ENCODE results near the gene TRPM3. TPM values are rescaled to one million over a fixed set of nuclear protein-coding genes. Genes with fewer than 3 reads are reported as not detected.

TRPM3 gene
- total and polyA plus RNA-seq, 2 of the 8 experiments (the other 6 are each of a cell fraction or from before 2014, with no cell fraction given), result 2.4 to 10.9 TPM

DNA sequence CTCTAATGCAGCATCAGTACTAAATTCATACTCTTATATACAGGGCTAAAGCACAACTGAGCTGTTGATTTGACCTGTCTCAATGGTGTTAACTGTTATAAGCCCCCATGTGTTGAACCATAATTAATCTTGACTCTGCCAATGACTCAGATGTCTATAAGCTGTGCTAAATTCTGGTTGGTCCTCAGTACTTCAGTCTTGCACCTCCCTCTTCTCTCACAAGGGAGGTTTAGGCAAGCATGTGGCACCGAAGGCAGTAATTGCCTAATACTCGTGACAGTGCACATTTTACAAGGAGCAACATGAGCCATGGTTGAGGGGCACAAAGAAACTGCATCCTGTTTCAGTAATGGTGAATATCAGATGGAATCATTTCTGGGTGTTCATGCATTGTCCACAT lies 255.9 kb downstream of the TRPM3 start (continued):
- TF ChIP-seq CHD7 (IDR thresholded peaks at IDR 0.05; ENCODE audit: insufficient replicate concordance, low read length) (no peak), SIN3A (conservative IDR thresholded peaks at IDR 0.05 in 1 of 2, IDR thresholded peaks at IDR 0.05 in 1 of 2; ENCODE audit: low read depth in 1 of 2, low read length in 2 of 2) (no peak), SP2 (IDR thresholded peaks at IDR 0.05; ENCODE audit: low read length) (no peak), EGR1 (IDR thresholded peaks at IDR 0.05; ENCODE audit: borderline replicate concordance, low read depth, low read length) (no peak), POLR2A (IDR thresholded peaks at IDR 0.05; ENCODE audit: control extremely low read depth in 1 of 2, low read depth in 2 of 2, low read length in 2 of 2) (no peak), ZNF274 (IDR thresholded peaks at IDR 0.05; ENCODE audit: borderline replicate concordance, extremely low read depth, low read length) (no peak), GABPA (IDR thresholded peaks at IDR 0.05; ENCODE audit: borderline replicate concordance, insufficient read depth, low read length) (no peak), RXRA (IDR thresholded peaks at IDR 0.05; ENCODE audit: insufficient read depth, low read depth, low read length) (no peak)

All from H1 (cell line).